ENCODE data around the gene CXCR4. TPM values are rescaled to one million over a fixed set of nuclear protein-coding genes. Genes with fewer than 3 reads are reported as not detected.

Gene CXCR4
- polyA plus RNA-seq, 1 donor from 2014 or later, result 0.50 TPM

DNA sequence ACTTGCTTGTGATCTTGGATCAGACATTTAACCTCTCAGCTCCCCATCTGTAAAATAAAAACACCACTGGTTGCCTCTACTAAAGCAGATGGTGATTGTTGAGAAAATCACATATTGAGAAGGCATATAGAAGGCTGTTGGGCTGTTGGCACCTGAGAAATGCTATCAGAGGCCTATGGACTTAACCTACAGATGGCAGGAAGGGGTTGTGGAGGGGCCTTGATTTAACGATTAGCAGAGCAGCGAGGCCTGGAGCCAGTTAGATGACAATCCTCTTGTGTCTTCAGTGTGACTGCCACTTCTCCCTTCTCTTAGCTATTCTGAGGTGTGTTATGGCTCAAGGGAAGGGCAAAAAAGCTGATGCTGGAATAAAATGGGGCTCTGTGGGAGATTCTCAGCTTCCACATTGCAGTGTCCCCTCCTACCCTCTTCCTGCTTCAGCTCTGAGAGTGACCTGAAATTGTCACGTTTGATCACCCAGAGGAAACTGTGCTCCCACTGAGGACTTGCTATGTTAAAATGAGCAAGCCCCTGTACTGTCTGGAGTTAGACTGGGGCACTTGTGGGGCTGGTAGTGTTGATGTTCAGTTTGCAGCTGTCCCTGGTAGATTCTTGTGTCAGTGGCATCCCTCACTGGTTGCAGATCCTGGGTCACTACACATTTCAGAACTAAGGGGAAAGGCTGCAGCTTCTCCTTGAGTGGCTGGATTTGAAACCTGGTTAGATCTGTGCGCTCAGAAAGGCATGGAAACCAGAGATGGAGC is 31.5 kb downstream of the CXCR4 start:
- Histone ChIP-seq H3K36me3 (ENCODE audit: insufficient read depth, low read length) (no peaks in the 10 kb centered on the region), H3K9ac (ENCODE audit: low read length) (no peak overlapping the region), H3K4me3 (ENCODE audit: low read length) (no peak overlapping the region), H3F3A (ENCODE audit: insufficient read depth, low read length, poor library complexity, severe bottlenecking) (no peaks in the 10 kb centered on the region), H4K20me1 (ENCODE audit: insufficient read depth) (no peaks in the 10 kb centered on the region), H3K9me3 (ENCODE audit: low read length) (no peaks in the 10 kb centered on the region), H3K79me2 (replicated peaks; ENCODE audit: insufficient read depth, low read length) (no peaks in the 10 kb centered on the region), H3K27ac (ENCODE audit: low read length) (no peak overlapping the region), H3K4me2 (ENCODE audit: low read length) (no peak overlapping the region), H3K27me3 (ENCODE audit: insufficient read depth, low read depth, low read length) (no peaks in the 10 kb centered on the region), H2AFZ (ENCODE audit: low read depth, low read length) (no peak overlapping the region), H3K9me2 (ENCODE audit: insufficient read depth, low read length) (no peaks in the 10 kb centered on the region)
- TF ChIP-seq EP300 (conservative IDR thresholded peaks at IDR 0.05; ENCODE audit: poor library complexity, severe bottlenecking), result no peak

DNA sequence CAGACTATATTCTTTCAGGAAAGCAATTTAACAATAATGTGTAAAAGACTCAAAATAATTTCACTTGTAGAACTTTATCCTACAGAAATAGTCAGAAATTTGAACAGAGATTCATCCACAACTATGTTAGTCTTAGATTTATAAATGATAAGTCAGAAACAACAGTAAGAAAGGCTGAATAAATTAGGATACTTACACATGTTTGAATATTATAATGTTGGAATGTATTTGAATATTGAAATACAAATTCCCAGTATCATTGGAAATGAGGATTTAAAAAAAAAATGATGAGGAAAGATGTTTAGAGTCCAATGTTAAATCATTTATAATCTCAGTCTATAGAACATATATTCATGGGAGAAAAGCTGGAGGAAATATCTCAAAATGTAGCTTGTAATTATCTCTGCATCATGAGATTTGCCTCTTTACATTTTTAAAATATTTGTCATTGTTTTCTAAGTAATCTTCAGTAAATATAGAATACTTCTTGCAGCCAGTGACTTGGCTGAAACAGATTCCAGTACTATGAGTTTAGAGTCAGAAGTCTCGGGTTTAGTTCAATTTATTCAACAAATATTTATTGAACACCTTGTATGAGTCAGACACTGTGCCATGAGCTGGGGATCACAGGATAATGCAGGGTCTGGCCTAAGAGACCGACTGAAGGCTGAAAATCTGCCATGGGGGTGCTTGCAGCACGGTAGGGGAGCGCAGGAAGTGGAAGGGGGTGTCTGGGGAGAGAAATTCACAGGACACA is 32.3 kb downstream of the CXCR4 start:
- no peak overlapping the region for H3K27ac ChIP-seq (ENCODE audit: low read length)
- no peak overlapping the region for H2AFZ ChIP-seq (ENCODE audit: low read depth, low read length)
- no peaks in the 10 kb centered on the region for H3K9me3 ChIP-seq (ENCODE audit: low read length)
- no peak overlapping the region for H3K9ac ChIP-seq (ENCODE audit: low read length)
- H3K9me2 ChIP-seq (ENCODE audit: insufficient read depth, low read length), result no peaks in the 10 kb centered on the region
- TF ChIP-seq EZH2 (IDR thresholded peaks at IDR 0.05; ENCODE audit: borderline replicate concordance, insufficient read depth, low read length, poor library complexity, severe bottlenecking), result no peak
- TF ChIP-seq, protein P1, sequence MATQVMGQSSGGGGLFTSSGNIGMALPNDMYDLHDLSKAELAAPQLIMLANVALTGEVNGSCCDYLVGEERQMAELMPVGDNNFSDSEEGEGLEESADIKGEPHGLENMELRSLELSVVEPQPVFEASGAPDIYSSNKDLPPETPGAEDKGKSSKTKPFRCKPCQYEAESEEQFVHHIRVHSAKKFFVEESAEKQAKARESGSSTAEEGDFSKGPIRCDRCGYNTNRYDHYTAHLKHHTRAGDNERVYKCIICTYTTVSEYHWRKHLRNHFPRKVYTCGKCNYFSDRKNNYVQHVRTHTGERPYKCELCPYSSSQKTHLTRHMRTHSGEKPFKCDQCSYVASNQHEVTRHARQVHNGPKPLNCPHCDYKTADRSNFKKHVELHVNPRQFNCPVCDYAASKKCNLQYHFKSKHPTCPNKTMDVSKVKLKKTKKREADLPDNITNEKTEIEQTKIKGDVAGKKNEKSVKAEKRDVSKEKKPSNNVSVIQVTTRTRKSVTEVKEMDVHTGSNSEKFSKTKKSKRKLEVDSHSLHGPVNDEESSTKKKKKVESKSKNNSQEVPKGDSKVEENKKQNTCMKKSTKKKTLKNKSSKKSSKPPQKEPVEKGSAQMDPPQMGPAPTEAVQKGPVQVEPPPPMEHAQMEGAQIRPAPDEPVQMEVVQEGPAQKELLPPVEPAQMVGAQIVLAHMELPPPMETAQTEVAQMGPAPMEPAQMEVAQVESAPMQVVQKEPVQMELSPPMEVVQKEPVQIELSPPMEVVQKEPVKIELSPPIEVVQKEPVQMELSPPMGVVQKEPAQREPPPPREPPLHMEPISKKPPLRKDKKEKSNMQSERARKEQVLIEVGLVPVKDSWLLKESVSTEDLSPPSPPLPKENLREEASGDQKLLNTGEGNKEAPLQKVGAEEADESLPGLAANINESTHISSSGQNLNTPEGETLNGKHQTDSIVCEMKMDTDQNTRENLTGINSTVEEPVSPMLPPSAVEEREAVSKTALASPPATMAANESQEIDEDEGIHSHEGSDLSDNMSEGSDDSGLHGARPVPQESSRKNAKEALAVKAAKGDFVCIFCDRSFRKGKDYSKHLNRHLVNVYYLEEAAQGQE (IDR thresholded peaks at IDR 0.05; ENCODE audit: borderline replicate concordance), result no peak
- TF ChIP-seq TAF1 (IDR thresholded peaks at IDR 0.05; ENCODE audit: low read depth), result no peak
- TF ChIP-seq, protein P2, sequence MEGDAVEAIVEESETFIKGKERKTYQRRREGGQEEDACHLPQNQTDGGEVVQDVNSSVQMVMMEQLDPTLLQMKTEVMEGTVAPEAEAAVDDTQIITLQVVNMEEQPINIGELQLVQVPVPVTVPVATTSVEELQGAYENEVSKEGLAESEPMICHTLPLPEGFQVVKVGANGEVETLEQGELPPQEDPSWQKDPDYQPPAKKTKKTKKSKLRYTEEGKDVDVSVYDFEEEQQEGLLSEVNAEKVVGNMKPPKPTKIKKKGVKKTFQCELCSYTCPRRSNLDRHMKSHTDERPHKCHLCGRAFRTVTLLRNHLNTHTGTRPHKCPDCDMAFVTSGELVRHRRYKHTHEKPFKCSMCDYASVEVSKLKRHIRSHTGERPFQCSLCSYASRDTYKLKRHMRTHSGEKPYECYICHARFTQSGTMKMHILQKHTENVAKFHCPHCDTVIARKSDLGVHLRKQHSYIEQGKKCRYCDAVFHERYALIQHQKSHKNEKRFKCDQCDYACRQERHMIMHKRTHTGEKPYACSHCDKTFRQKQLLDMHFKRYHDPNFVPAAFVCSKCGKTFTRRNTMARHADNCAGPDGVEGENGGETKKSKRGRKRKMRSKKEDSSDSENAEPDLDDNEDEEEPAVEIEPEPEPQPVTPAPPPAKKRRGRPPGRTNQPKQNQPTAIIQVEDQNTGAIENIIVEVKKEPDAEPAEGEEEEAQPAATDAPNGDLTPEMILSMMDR (IDR thresholded peaks at IDR 0.05; ENCODE audit: poor library complexity, severe bottlenecking), result no peak
- TF ChIP-seq POLR2AphosphoS5 (IDR thresholded peaks at IDR 0.05), result no peak
- TF ChIP-seq EP300 (conservative IDR thresholded peaks at IDR 0.05; ENCODE audit: poor library complexity, severe bottlenecking), result no peak
- no peak for TF ChIP-seq SMC3 (conservative IDR thresholded peaks at IDR 0.05; ENCODE audit: poor library complexity)
- no peak for TF ChIP-seq MXI1 (conservative IDR thresholded peaks at IDR 0.05; ENCODE audit: poor library complexity, severe bottlenecking)
- no peak for TF ChIP-seq RAD21 (conservative IDR thresholded peaks at IDR 0.05)
- no peak overlapping the region for H3K4me2 ChIP-seq (ENCODE audit: low read length)
- H3K79me2 ChIP-seq (replicated peaks; ENCODE audit: insufficient read depth, low read length), result no peaks in the 10 kb centered on the region
- H3K4me3 ChIP-seq (ENCODE audit: low read length), result no peak overlapping the region
- no peaks in the 10 kb centered on the region for H3K36me3 ChIP-seq (ENCODE audit: insufficient read depth, low read length)
- H3K27me3 ChIP-seq (ENCODE audit: insufficient read depth, low read depth, low read length), result no peaks in the 10 kb centered on the region
- H3F3A ChIP-seq (ENCODE audit: insufficient read depth, low read length, poor library complexity, severe bottlenecking), result no peaks in the 10 kb centered on the region
- no peaks in the 10 kb centered on the region for H4K20me1 ChIP-seq (ENCODE audit: insufficient read depth)
